GM23248 (cell line): ENCODE results near the gene AICDA.

Experiments
- EZH2 ChIP-seq: fragments of 200-600 bp; sonication (generic); IDR thresholded peaks from 2 replicates; pipeline ENCODE4 v1.6.1; 2018; ENCODE audit warnings: antibody characterized with exemption, mild to moderate bottlenecking; ENCODE audit not compliant: insufficient read depth, poor library complexity, severe bottlenecking
- EZH2phosphoT487 ChIP-seq: fragments of 200-600 bp; sonication (generic); IDR thresholded peaks from 2 replicates; pipeline ENCODE4 v1.6.1; 2018; ENCODE audit warnings: antibody characterized with exemption, moderate library complexity, mild to moderate bottlenecking, low read depth; ENCODE audit not compliant: insufficient read depth

DNA sequence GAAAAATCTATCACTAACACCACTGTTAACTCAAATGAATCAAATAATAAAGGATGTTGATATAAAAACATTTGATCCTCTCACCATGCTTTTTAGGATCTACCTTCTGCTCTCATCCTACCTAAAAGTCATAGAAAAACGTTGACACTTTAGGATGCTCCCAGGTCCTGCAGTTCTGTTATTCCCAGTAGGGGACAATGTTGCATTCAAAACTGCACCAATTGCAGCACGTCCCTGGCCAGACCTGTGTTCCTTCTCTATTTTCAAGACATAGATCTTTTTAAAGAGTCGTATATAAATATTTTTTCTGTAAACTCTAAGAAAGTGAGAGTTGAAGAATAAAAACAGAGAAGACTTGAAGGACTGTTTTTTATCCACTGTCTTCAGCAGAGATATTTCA lies 8.8 kb downstream of the AICDA start:
- TF ChIP-seq EZH2 (no peak), EZH2phosphoT487 (no peak)
